ENCODE data around the gene CTAG1A. TPM values are rescaled to one million over a fixed set of nuclear protein-coding genes. Genes with fewer than 3 reads are reported as not detected.

The CTAG1A gene
- total and polyA plus RNA-seq, 7 experiments from 2014 or later, result not detected

GRCh38 chrX:154600759-154601374 is 15.9 kb downstream of the CTAG1A start:
- H3K4me1 Mint-ChIP-seq, result peaks cover 0 to 9% (median 0%) of the 10 kb centered on the region in 7 donors
- DNase-seq, result no peak
- CTCF ChIA-PET, result no interaction called here

GRCh38 chrX:154602226-154602625 is 17.3 kb downstream of the CTAG1A start:
- Histone ChIP-seq H3K27ac (ENCODE audit: low read depth, low read length) (no peak overlapping the region), H3K27me3 (ENCODE audit: control insufficient read depth in 2 of 2, insufficient read depth in 2 of 2, low read length in 2 of 2) (no peaks in the 10 kb centered on the region), H3K4me3 (ENCODE audit: low read length) (no peak overlapping the region), H3K36me3 (ENCODE audit: control insufficient read depth in 2 of 3, insufficient read depth in 3 of 3, low read length in 3 of 3) (no peaks in the 10 kb centered on the region), H3K9me3 (ENCODE audit: control insufficient read depth in 2 of 3, low read length in 3 of 3) (no peaks in the 10 kb centered on the region), H3K4me1 (ENCODE audit: control insufficient read depth in 2 of 2, insufficient read depth in 2 of 2, low read length in 2 of 2) (no peaks in the 10 kb centered on the region)
- Mint-ChIP-seq H3K36me3 (no peaks in the 10 kb centered on the region), H3K27me3 (peaks cover 0 to 3% (median 0%) of the 10 kb centered on the region in 5 donors), H3K9me3 (peaks cover 0 to 2% (median 0%) of the 10 kb centered on the region in 11 donors), H3K4me1 (peaks cover 0 to 14% (median 4%) of the 10 kb centered on the region in 7 donors), H3K4me3 (no peak overlapping the region), H3K27ac (no peak overlapping the region)
- ChIA-PET POLR2A (no interaction called here), CTCF (no interaction called here)
- ATAC-seq (no peak), DNase-seq (no peak)
- intact Hi-C loops (cut with micrococcal nuclease), result no loop called here

More at GRCh38 chrX:154600759-154601374, 15.9 kb downstream of the CTAG1A start:
- no peak overlapping the region for H3K4me3 ChIP-seq (ENCODE audit: low read length)
- no peaks in the 10 kb centered on the region for H3K27me3 ChIP-seq (ENCODE audit: control insufficient read depth in 2 of 2, insufficient read depth in 2 of 2, low read length in 2 of 2)
- Mint-ChIP-seq H3K4me3 (no peak overlapping the region), H3K36me3 (no peaks in the 10 kb centered on the region), H3K27ac (no peak overlapping the region), H3K27me3 (peaks cover 0 to 4% (median 0%) of the 10 kb centered on the region in 5 donors), H3K9me3 (peaks cover 0 to 3% (median 0%) of the 10 kb centered on the region in 11 donors)
- ATAC-seq, result no peak
- H3K36me3 ChIP-seq (ENCODE audit: control insufficient read depth in 2 of 3, insufficient read depth in 3 of 3, low read length in 3 of 3), result no peaks in the 10 kb centered on the region
- H3K9me3 ChIP-seq (ENCODE audit: control insufficient read depth in 2 of 3, low read length in 3 of 3), result no peaks in the 10 kb centered on the region
- POLR2A ChIA-PET, result no interaction called here
- no peak overlapping the region for H3K27ac ChIP-seq (ENCODE audit: low read depth, low read length)
- intact Hi-C loops (cut with micrococcal nuclease), result no loop called here
- H3K4me1 ChIP-seq (ENCODE audit: control insufficient read depth in 2 of 2, insufficient read depth in 2 of 2, low read length in 2 of 2), result peaks cover 0 to 6% of the 10 kb centered on the region in 2 donors

GRCh38 chrX:154602766-154603437 is 18.0 kb downstream of the CTAG1A start:
- intact Hi-C loops (cut with micrococcal nuclease), result no loop called here
- H3K36me3 ChIP-seq (ENCODE audit: control insufficient read depth in 2 of 3, insufficient read depth in 3 of 3, low read length in 3 of 3), result no peaks in the 10 kb centered on the region
- POLR2A ChIA-PET, result no interaction called here
- DNase-seq (no peak), ATAC-seq (no peak)
- Mint-ChIP-seq H3K4me1 (peaks cover 0 to 14% (median 4%) of the 10 kb centered on the region in 7 donors), H3K9me3 (no peaks in the 10 kb centered on the region), H3K27ac (peak overlapping the region in 1 of 9 donors; percentile 81), H3K27me3 (peaks cover 0 to under 1% (median 0%) of the 10 kb centered on the region in 5 donors), H3K36me3 (no peaks in the 10 kb centered on the region), H3K4me3 (no peak overlapping the region)
- H3K4me3 ChIP-seq (ENCODE audit: low read length), result no peak overlapping the region
- no peaks in the 10 kb centered on the region for H3K27me3 ChIP-seq (ENCODE audit: control insufficient read depth in 2 of 2, insufficient read depth in 2 of 2, low read length in 2 of 2)
- no peak overlapping the region for H3K27ac ChIP-seq (ENCODE audit: low read depth, low read length)
- no peaks in the 10 kb centered on the region for H3K9me3 ChIP-seq (ENCODE audit: control insufficient read depth in 2 of 3, low read length in 3 of 3)
- CTCF ChIA-PET, result no interaction called here
- H3K4me1 ChIP-seq (ENCODE audit: control insufficient read depth in 2 of 2, insufficient read depth in 2 of 2, low read length in 2 of 2), result no peaks in the 10 kb centered on the region

- no peaks in the 10 kb centered on the region for H3K9me3 Mint-ChIP-seq
- POLR2A ChIA-PET, result no interaction called here
- CTCF ChIA-PET, result no interaction called here
- intact Hi-C loops (cut with micrococcal nuclease), result no loop called here
- DNase-seq (no peak), ATAC-seq (no peak)
- H3K27ac Mint-ChIP-seq, result peak overlapping the region in 1 of 9 donors; percentile 5
- H3K4me3 ChIP-seq (ENCODE audit: low read length), result no peak overlapping the region
- H3K4me1 Mint-ChIP-seq, result peaks cover 0 to 14% (median 4%) of the 10 kb centered on the region in 7 donors
- H3K9me3 ChIP-seq (ENCODE audit: control insufficient read depth in 2 of 3, low read length in 3 of 3), result no peaks in the 10 kb centered on the region
- no peaks in the 10 kb centered on the region for H3K4me1 ChIP-seq (ENCODE audit: control insufficient read depth in 2 of 2, insufficient read depth in 2 of 2, low read length in 2 of 2)
- H3K27me3 Mint-ChIP-seq, result no peaks in the 10 kb centered on the region
- no peaks in the 10 kb centered on the region for H3K27me3 ChIP-seq (ENCODE audit: control insufficient read depth in 2 of 2, insufficient read depth in 2 of 2, low read length in 2 of 2)
- H3K27ac ChIP-seq (ENCODE audit: low read depth, low read length), result no peak overlapping the region
- no peaks in the 10 kb centered on the region for H3K36me3 Mint-ChIP-seq
- H3K4me3 Mint-ChIP-seq, result no peak overlapping the region
- no peaks in the 10 kb centered on the region for H3K36me3 ChIP-seq (ENCODE audit: control insufficient read depth in 2 of 3, insufficient read depth in 3 of 3, low read length in 3 of 3)
These were observed 18.8 kb downstream of the CTAG1A start for GRCh38 chrX:154603438-154604430.

GRCh38 chrX:154605566-154605965 is 20.6 kb downstream of the CTAG1A start:
- H3K27ac Mint-ChIP-seq, result no peak overlapping the region
- no peaks in the 10 kb centered on the region for H3K27me3 Mint-ChIP-seq
- H3K4me1 Mint-ChIP-seq, result peaks cover 0 to 14% (median 2%) of the 10 kb centered on the region in 7 donors
- ChIA-PET POLR2A (interaction anchor here (0.7 kb wide), 1 partner anchor 343 kb away, joined by 4 read pairs; no protein-coding TSS in a partner anchor), CTCF (no interaction called here)
- Histone ChIP-seq H3K27ac (ENCODE audit: low read depth, low read length) (no peak overlapping the region), H3K4me3 (ENCODE audit: low read length) (no peak overlapping the region), H3K9me3 (ENCODE audit: control insufficient read depth in 2 of 3, low read length in 3 of 3) (no peaks in the 10 kb centered on the region), H3K36me3 (ENCODE audit: control insufficient read depth in 2 of 3, insufficient read depth in 3 of 3, low read length in 3 of 3) (no peaks in the 10 kb centered on the region), H3K4me1 (ENCODE audit: control insufficient read depth in 2 of 2, insufficient read depth in 2 of 2, low read length in 2 of 2) (no peaks in the 10 kb centered on the region), H3K27me3 (ENCODE audit: control insufficient read depth in 2 of 2, insufficient read depth in 2 of 2, low read length in 2 of 2) (no peaks in the 10 kb centered on the region)
- no peaks in the 10 kb centered on the region for H3K9me3 Mint-ChIP-seq
- ATAC-seq (no peak), DNase-seq (no peak)
- no peak overlapping the region for H3K4me3 Mint-ChIP-seq
- H3K36me3 Mint-ChIP-seq, result no peaks in the 10 kb centered on the region
- intact Hi-C loops (cut with micrococcal nuclease), result no loop called here

GRCh38 chrX:154607370-154607769 is 22.4 kb downstream of the CTAG1A start:
- Mint-ChIP-seq H3K36me3 (no peaks in the 10 kb centered on the region), H3K9me3 (no peaks in the 10 kb centered on the region), H3K27ac (peak overlapping the region in 1 of 9 donors; percentile 59), H3K27me3 (no peaks in the 10 kb centered on the region), H3K4me1 (peaks cover 0 to 14% (median 2%) of the 10 kb centered on the region in 7 donors), H3K4me3 (no peak overlapping the region)
- H3K4me3 ChIP-seq (ENCODE audit: low read length), result no peak overlapping the region
- no peaks in the 10 kb centered on the region for H3K36me3 ChIP-seq (ENCODE audit: control insufficient read depth in 2 of 3, insufficient read depth in 3 of 3, low read length in 3 of 3)
- no peaks in the 10 kb centered on the region for H3K4me1 ChIP-seq (ENCODE audit: control insufficient read depth in 2 of 2, insufficient read depth in 2 of 2, low read length in 2 of 2)
- no peaks in the 10 kb centered on the region for H3K27me3 ChIP-seq (ENCODE audit: control insufficient read depth in 2 of 2, insufficient read depth in 2 of 2, low read length in 2 of 2)
- no peak for DNase-seq
- H3K27ac ChIP-seq (ENCODE audit: low read depth, low read length), result no peak overlapping the region
- intact Hi-C loops (cut with micrococcal nuclease), result no loop called here
- ChIA-PET CTCF (no interaction called here), POLR2A (no interaction called here)
- no peak for ATAC-seq
- H3K9me3 ChIP-seq (ENCODE audit: control insufficient read depth in 2 of 3, low read length in 3 of 3), result no peaks in the 10 kb centered on the region

Data from naive thymus-derived CD4-positive, alpha-beta T cell (primary cell).